Superior temporal gyrus (tissue), 1 donor: Measurements from ENCODE around the gene PNO1.
"Not testable (repeated sequence)": the region's sequence is repeated elsewhere in the genome, so short reads cannot be mapped to it uniquely, and the experiment has no call there.

Source experiments
- DNase-seq: peaks from one replicate; pipeline ENCODE4 v3.0.0-alpha.2; 2016; ENCODE audit errors: extremely low spot score

Gene PNO1

DNA sequence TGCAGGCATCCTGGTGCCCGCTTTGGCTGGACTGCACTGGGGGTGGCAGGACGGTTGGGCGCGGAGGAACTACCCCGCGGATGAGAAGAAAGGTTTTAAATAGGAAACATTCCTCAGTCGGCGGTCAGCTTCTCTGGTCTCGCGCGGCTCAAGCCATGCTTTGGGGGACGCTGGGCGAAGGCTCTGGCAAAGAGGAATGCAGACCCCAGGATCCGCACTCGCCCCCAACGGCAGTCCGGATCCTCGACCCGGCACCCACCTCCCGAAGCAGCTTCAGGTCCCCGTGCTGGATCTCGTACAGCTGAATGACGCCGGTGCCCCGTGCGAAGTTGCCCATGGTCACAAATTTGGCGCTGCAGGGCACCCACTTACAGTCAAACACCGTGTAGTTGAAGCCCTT is 686 bp upstream of the PNO1 start:
- no peak for DNase-seq

DNA sequence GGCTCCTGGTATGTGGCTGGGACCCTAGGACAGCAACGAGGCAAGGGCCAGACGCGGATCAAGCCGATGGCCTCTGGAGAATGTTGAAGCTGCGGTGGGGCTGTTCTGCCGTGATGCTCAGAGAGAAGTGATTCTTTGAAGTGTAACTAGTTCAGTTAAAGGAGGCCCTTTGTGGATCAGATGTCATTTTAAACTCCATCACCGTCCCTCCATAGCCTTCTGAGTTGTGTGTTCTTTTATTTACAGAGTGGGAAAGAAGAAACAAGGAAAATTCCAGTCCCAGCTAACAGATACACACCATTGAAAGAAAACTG is 403 bp downstream of the PNO1 start:
- no peak for DNase-seq

DNA sequence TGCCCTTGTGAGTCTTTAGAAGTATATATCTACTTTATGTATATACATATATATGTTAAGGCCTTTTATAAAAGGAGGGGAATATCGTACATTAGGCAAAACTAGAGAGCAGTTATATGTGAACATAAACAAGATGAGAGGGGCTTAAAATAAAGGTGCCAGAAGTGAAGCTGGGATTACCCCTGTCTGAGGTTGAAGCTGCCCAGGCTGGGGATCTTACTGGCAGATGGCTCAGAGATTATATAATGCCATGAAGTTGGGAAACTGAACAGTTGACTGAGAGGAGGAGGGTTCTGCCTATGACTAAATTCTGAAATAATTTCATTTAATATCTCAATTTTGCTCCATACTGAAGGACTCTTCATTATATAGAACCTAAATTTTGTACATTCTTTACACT is 6.0 kb downstream of the PNO1 start:
- no peak for DNase-seq

DNA sequence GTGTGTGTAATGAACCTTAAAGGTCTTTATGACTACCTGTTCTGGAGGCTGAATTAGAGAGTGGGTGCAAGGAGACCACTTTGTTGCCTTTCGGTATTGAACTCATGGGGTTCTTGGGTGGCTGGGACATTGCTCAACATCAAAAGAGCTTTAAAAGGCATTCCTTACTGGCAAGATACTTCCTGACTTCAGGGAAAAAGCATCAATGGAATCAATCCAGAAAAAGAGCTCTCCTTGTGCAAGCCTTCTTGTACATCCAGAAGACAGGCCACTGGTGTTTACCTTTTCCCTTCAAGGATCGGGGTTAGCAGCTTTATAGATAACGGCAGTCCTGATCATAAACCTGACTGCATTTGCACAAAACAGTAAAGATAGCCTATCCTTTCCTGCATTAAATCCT is 9.5 kb downstream of the PNO1 start:
- no peak for DNase-seq

DNA sequence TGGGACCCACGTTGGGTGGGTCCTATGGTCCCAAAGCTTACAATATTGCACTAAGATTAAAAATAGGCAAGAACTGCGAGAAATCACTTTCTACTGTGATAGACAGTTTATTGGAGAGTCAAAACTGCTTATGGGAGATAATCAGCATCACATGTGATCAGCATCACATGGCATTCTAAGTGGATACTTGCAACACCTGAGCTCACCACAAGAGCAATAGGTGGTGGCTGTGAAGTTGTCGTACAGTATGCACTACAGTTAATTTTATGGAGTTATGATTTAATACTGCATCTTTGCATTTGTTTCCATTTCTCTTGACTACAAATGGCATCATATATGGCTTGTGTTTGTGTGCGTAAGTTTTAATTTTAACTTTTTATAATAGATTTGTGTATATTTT is 11.6 kb downstream of the PNO1 start:
- no peak for DNase-seq

DNA sequence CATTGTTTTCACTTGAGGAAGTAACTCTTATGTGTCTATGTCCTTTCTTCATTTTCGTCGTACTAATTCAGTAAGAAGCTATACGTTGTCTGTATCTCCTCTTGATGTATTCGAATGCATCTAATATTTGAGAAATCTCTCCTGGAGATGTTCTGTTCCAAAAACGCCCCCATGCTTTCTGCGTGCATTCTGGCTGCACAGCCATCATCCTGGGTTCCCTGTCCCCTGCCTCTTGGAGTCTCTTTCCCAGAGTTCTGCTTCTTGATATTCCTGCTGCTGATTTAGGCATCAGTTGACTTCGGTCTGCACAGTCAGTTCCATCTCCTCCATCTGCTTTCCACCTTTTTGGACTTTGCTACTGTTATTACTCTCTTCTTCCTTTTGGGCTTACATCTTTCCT is 13.5 kb downstream of the PNO1 start:
- DNase-seq = no peak

DNA sequence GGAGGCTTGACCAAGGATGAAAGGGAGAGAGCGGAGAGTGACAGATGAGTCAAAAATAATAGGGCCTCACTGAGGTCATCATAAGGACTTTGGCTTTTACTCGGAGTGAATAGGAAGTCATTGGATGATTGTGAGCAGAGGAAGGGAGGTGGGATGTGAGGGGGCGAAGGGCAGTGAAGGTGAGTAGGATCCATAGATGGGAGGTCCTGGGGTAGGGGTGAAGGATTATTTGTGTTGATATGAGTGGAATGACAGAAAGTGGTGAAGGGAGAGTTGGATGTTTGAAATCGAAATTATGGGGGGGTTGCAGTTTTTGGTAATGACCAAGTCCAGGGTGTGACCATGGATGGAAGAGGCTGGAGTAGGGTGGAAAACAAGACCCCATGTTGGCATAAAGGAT is 14.0 kb downstream of the PNO1 start:
- no peak for DNase-seq

DNA sequence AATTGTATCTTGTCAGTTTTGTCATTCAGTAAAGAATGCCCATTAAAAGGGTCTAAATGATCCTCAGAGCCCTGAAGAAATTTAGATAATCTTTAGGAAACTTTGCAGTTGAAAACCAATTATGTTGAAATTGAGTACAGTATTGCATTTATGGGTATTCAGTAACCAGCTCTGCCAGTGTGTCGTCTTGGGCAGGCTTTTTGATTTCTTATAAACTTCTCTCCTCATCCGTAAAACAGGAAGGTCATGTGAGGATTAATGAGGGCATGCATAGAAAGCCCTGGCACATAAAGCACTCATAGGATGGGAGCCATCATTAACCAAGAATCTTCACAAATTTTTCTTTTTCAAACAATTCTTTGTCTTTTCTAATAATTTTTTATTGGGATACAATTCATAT is 14.8 kb downstream of the PNO1 start:
- no peak for DNase-seq

DNA sequence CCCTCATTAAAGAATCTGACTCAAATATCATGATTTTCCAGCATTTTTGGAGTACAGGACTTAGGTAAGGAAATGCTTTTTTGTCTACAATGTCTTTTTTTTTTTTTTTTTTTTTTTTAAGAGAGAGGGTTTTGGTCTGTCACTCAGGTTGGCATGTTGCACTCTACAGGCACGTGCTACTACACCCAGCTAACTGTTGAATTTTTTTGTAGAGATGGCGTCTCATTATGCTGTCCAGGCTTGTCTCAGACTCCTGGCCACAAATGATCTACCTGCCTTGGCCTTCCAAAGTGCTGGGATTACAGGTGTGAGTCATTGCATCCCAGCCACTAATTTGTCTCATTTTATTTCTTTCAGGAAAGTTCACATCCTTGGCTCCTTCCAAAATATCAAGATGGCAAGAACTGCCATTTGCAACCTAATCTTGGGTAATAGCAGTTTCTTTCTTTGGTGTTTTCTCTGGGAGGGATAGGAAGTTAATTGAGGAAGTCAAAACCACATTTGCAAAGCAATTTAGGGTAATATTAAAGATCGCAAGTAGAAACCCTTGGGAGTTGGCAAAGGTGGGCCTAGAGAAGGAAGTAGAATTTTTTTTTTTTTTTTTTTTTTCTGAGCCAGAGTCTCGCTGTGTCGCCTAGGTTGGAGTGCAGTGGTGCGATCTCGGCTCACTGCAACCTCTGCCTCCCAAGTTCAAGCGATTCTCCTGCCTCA is 15.5 kb downstream of the PNO1 start:
- no peak for DNase-seq

DNA sequence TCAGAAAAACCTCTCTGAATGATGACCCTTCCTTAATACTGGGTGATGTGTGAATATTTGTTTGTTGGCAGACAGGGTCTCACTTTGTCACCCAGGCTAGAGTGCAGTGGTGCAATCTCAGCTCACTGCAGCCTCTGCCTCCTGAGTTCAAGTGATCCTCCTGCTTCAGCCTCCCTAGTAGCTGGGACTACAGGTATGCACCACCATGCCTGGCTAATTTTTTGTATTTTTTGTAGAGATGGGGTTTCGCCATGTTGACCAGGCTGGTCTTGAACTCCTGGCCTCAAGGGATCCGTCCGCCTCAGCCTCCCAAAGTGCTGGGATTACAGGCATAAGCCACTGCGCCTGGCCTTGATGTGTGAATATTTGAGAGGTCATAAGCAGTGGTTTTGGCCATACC is 17.5 kb downstream of the PNO1 start:
- DNase-seq = not testable (repeated sequence)

DNA sequence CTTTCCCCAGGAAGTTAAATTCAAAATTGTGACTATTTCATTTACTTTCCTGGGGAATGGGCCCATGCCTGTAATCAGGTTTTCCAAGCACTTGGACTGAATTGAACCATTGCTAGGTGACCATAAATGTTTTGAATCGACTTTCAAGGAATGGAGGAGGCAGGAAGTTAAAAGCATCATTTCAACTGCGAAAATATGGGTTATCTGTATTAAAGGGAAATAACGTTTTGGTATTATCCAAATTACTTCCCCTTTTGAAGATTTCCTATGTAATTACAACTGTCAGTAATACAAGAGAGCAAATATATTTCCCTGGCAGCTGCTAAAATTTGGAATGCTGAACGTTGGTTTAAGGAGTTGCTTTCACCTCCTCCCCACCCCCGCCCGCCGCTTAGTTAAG is 19.0 kb downstream of the PNO1 start:
- DNase-seq = no peak

DNA sequence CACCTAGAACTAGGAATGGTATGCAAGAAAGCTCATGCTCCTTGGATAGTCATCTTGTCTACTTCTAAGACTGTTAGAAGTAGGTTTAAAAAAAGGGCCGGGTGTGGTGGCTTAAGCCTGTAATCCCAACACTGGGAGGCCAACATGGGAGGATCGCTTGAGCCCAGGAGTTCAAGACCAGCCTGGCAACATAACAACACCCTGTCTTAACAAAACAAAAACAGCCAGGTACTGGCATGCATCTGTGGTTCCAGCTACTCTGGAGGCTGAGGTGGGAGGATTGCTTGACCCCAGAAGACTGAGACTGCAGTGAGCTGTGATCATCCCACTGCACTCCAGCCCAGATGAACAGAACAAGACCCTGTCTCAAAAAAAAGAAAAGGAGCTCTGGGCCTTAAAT is 19.9 kb downstream of the PNO1 start:
- DNase-seq = no peak

DNA sequence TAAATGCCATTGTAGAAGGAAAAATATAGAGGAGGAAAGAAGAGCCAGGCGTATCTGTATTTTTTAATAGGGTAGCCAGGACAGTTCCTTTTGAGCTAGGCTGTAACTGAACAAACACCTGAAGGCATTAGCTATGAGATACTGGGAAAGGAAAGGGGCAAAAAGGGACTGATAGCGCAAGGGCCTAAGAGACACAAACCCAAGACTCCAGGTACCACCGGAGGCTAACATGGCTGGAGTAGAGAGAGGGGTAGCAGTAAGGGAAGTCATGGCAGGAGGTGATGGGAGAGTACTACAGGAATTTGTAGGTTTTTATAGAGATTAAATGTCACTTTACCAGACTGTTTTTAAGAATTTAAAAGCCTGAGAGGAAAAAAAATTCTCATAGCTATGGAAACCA is 20.7 kb downstream of the PNO1 start:
- no peak for DNase-seq

DNA sequence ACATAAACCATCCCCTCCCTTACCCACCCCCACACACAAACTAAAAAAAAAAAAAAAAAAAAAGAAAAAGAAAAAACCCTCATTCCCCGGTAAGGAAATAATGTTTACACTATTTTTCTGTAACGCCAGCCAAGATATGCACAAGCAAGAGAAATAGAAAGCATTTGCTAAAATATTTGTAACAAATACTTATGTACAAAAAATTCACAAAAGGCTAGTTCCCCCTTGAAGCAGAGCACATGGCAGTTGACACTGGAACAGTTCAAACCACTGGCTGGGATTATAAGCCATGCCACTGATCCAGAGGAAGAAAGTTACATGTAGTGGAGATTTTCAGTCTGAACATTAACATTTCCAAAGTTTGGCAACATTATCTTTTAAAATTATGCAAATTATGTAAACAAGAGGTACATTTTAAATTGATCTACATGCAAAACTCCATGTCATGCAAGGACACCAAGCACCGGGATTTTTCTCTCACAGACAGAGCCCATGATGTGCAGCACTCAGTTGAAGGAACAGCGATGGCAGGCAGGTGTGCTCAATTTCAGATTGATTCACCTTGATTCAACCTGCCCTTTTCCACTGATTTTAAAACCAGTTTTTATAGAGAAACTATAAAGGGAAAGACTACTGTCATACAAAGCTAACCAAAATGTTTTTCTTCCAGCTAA is 21.4 kb downstream of the PNO1 start:
- no peak for DNase-seq

DNA sequence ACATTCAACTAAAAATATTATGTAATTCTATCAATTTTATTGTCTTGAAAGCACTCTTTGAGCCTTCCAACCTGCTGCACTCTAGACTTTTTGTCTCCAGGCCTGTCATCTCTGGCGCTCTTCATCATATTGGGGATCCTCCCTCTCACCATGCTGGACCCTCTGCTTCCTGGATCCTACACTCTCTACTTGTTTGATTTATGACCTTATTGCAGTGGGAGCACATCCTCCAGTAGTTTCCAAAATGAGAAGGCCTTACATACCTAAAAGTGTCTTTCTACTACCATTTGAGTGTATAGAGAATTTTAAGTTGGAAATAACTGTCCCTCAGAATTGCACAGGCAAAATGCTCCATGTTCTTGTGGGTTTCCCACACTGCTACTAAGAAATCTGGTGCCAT is 25.2 kb downstream of the PNO1 start:
- DNase-seq = no peak

DNA sequence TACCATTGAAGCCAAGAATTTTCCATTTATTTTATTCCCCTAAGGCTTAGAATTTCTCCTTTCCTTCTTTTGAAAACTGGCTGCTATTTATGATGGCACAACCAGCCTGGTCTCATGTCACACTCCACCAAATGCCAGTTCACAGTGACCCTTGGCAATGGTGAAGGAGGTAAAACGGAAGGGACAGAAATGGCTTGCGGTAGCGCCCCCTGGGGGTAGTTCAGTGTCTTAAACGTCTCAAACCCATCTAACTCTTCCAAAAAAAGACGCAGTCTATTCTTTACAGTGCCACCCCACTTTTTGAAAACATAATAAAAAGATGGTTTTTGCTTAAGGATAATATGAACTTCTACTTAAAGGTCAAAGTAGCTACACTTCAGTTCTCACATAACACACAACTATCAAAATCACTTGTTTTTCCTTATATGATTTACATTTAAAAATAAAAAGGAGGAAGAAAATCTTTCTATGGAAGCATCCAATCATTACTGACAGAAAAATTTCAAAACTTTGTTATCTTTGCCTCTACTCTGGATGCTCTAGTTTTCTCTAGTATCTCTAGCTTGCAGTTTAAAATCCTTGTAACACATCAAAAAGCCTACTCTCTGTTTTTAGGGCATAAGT is 28.0 kb downstream of the PNO1 start:
- DNase-seq = no peak

DNA sequence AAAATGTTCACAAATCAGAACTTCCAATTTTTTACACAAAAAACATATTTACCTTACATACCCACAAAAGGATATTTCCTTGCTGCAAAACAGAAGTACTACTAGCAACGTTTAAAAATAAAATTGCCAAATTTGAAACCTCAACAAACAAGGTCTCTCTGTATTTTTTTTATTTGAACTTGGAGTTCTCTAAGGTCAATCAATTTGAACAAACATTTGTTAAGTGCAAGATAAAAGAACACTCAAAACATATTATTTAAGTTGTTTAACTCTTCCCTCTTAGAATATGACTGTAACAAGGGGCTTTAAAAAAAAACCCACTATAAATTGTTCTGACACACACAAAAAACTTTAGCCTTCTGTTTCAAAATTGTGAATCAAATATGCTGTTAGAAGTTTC is 29.6 kb downstream of the PNO1 start:
- DNase-seq = no peak

DNA sequence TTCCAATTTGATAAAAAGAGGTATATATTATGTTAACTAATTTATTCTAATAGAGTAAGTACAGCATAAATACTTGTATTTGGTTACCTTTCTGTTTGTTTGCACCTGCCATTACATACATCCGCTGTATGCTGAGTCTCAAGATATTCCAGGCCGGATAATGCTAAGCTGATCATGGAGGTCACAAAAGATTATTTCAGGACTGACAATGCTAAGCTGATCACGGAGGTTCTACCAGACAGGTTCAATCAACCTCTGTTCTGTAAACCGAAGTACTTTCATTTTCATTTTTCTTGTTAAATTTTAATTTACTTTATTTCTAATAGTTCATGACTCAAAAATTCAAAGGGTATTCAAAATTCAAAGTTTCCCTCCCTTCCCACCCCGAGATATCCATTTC is 31.1 kb downstream of the PNO1 start:
- DNase-seq = no peak

DNA sequence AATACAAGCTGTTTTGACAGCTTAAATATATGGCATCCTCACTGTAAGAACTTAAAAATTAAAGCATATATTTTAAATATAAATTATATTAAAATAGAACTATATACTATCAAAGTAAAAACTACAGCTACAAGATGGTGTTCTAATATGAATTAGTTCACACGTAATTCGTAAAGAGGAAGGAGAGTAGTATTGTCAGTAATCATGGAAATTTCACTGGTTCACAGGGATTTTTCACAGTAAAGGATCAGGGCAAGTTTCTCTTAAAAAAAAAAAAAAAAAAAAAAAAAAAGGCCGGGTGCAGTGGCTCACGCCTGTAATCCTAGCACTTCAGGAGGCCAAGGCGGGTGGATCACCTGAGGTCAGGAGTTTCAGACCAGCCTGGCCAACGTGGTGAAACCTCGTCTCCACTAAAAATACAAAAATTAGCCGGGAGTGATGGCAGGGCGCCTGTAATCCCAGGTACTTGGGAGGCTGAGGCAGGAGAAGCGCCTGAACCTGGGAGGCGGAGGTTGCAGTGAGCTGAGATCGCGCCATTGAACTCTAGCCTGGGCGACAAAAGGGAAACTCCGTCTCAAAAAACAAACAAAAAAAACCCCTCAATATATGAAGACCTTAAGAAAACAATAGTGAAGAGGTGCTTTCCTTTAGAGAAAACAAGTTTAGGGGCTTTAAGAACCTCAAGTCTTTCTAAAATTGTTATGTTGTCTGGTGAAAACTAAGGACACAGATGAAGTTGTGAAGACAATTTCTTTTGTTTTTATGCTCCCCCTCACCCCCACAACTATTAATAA is 32.5 kb downstream of the PNO1 start:
- DNase-seq = no peak

DNA sequence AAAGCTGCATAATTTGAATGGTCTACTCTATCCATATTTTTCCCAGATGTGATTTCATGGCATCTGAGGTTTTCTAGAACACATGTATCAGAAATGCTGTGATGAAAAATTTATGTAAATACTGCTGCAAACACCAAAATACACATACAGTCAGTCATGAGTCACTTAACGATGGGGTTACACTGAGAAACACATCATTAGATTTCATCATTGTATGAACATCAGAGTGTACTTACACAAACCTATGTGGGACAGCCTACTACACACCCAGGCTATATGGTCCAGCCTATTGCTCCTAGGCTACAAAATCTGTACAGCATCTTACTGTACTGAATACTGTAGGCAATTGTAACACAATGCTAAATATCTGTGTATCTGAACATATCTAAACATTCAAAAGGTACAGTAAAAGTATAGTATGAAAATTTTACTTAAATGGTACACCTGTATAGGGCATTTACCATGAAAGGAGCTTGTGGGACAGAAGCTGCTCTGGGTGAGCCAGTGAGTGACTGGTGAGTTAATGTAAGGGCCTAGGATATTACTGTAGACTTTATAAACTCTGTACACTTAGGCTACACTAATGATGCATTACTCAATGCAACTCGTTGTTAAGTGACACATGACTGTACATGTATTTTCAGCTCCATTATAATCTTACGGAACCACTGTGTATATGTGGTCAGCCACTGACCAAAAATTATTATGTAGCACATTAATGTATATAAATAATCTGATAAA is 33.5 kb downstream of the PNO1 start:
- DNase-seq = no peak

DNA sequence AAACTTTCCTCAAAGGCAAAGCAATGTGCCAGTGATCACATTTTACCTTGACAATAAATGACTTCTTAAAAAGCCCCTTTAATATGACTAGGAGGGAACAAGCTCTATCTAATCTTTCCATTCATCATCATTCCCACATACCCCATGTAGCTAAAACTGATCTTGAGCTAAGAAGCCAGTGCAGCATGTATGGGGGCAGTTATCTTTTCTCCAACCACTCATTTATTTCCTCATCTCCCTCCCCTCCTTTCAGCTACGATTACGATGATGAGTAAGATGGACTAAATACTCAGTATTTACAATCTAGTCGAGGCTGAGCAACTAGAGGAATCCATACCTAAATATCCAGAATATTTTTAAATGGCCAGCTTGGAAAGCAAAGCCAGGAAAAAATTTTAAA is 35.5 kb downstream of the PNO1 start:
- DNase-seq = no peak

DNA sequence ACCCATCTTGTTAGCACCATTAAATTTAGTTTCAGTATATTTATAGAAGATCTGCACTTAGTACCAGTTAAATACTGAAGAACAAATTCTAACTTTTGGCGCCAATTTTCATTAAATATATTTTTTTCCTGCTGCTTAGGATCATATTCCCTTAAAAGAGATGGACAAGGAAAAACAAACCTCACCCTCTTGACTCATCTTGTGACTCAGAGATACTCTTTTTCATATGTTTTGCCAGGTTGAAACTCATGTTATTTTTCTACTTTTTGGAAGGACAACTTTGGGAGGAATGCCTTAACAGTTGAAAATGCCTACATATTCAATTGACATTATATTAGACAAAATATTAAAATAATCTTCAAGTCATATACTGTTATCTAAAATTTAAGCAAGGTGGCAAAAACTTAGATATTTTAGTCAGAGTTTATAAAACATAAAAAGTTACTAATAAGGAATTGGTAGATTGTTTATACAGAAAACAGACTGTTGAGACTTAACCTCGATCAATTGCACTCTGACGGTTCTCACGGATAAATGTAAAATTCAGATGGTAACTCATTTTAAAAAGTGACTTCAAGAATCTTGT is 36.2 kb downstream of the PNO1 start:
- DNase-seq = no peak
